DMS 273 (cell line): ENCODE measurements around the gene FOXN3.

Experiments
- DNase-seq: peaks from one replicate; lab custom pipeline; 2025; ENCODE audit not compliant: unreplicated experiment; lab: John Stamatoyannopoulos, UW

The FOXN3 gene

GRCh38 chr14:89432226-89432625, 15.2 kb upstream of the FOXN3 start:
- DNase-seq, result no peak

GRCh38 chr14:89430391-89431236, 13.6 kb upstream of the FOXN3 start:
- no peak for DNase-seq

GRCh38 chr14:89429199-89430181, 12.5 kb upstream of the FOXN3 start:
- peak; percentile 82 for DNase-seq

GRCh38 chr14:89428546-89429198, 11.6 kb upstream of the FOXN3 start:
- DNase-seq, result peak; percentile 96

- DNase-seq, result no peak
Measured at GRCh38 chr14:89428173-89428523, 11.1 kb upstream of the FOXN3 start.

GRCh38 chr14:89427426-89428172, 10.6 kb upstream of the FOXN3 start:
- no peak for DNase-seq

GRCh38 chr14:89425931-89426330, 8.9 kb upstream of the FOXN3 start:
- no peak for DNase-seq

- no peak for DNase-seq
Measured at GRCh38 chr14:89424241-89424640, 7.2 kb upstream of the FOXN3 start.

GRCh38 chr14:89422952-89423345, 5.9 kb upstream of the FOXN3 start:
- DNase-seq, result no peak

GRCh38 chr14:89422181-89422951, 5.3 kb upstream of the FOXN3 start:
- DNase-seq, result no peak

- DNase-seq, result no peak
Measured at GRCh38 chr14:89420502-89420901, 3.5 kb upstream of the FOXN3 start.

- no peak for DNase-seq
Measured at GRCh38 chr14:89419973-89420482, 3.0 kb upstream of the FOXN3 start.

GRCh38 chr14:89418976-89419375, 1.9 kb upstream of the FOXN3 start:
- DNase-seq, result no peak

GRCh38 chr14:89418452-89418851, 1.4 kb upstream of the FOXN3 start:
- peak; percentile 60 for DNase-seq

GRCh38 chr14:89417465-89418225, 612 bp upstream of the FOXN3 start:
- DNase-seq, result peak; percentile 83

- DNase-seq, result peak; percentile 99
Measured at GRCh38 chr14:89416002-89416995, 734 bp downstream of the FOXN3 start.

- peak; percentile 16 for DNase-seq
Measured at GRCh38 chr14:89415159-89415558, 1.9 kb downstream of the FOXN3 start.

GRCh38 chr14:89411976-89412375, 5.1 kb downstream of the FOXN3 start:
- DNase-seq, result no peak
